GM18508 (cell line): ENCODE data around the gene NEK10.
"Not testable (repeated sequence)": the region's sequence is repeated elsewhere in the genome, so short reads cannot be mapped to it uniquely, and the experiment has no call there.

Experiments
- ATAC-seq: cut with Tn5 transposase; IDR thresholded peaks from one replicate; pipeline ENCODE4 v1.9.1; 2021; ENCODE audit warnings: moderate number of reproducible peaks; ENCODE audit not compliant: insufficient read depth, unreplicated experiment

The NEK10 gene

DNA sequence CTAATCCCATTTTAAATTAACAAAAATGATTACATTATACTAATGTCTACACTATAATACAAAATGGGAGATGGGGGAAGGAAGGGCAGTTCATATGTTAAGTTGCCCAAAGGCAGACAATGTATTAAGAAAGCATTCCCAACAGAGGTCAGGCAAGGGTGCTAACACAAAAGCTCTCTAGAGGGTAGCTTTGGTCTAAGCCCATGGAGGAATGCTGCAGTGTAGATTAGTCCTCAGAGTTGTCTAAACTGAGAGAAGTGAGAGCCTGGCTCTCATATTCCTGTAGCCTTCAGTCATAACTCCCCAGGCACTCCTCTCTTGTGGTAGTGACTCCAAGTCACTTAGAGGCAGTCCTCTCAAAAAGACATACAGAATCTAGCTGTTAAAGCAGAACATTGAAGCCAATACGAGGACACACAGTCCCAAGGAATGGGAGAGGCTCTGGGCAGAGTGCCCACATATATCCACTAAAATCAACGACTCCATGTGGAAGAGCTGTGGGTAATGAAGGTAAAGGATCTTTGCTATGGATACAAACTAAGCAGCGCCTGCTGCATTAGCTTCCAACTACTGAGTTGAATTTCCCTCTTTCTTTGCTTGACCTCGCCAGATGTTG, 14.5 kb downstream of the NEK10 start:
- ATAC-seq, result no peak

DNA sequence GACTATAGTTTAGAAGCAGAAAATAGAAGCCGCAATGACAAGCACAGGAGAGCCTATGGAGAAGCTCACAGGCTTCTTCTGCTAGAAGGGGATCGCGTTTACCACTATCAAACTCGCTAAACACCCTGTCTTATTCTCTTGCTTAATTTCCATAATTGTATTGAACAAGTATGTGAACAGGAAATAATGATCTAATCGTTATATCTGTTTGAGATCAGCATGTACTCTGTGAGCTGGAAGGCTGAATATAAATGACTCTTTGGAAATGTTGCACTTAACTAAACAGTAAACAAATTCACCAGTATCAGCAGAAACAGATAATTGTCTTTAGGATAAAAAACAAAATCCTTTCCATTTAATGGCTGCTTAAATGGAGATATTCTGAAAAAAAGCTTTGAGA, 15.0 kb downstream of the NEK10 start:
- no peak for ATAC-seq

DNA sequence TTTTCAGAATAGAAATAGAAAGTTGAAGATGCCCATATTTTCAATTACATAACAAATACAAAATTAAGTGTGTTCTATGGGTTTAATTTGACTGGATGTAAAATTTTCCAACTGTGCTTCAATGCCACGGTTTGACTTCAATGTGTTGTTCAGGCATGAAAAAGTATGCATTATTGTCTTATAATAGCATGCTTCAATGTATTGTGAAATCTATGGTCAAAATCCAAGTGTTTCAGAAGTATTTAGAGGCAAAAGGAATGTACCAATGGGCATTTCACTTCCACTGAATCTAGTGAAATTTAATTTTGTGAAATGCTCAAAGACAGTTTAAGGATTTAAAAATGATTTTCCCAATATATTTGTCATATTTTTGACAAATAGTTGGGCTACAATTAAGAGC, 16.0 kb downstream of the NEK10 start:
- no peak for ATAC-seq

DNA sequence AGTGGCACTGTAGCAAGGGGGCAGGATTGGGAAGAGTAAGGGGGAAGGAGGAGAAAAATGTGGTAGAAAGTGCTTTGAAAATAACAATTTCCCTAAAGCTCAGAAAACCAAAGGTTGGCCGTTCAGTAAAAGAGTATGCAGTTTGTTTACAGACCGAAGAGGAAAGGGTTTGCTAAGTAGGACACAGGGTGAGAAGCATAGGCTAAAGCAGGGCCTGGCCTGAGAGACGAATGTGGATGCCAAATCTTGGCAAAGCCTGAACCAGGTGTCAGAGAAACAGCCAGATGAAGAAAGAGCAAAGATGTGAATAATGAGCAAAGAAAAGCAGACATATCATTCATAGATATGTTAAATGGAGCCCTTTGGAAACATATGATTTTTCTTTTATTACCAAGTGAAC, 17.1 kb downstream of the NEK10 start:
- ATAC-seq, result no peak

DNA sequence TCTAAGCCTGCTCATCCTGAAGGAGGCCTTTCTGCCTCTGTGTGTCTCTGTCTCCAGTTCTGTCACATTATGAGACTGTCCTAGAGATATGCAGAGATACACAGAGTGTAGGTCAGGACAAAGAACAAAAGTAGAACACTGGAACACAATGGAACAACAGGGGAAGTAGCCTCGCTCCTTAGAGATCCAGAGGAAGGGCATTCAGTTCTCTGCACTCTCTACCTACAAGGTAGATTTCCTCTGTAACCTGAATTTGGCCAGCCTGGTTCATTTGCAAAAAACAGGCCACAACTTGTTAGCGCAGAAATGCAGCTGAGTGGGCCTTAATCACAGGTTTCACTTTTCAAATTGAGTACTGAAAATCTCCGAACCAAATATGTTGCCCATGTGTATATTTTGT, 19.4 kb downstream of the NEK10 start:
- no peak for ATAC-seq

DNA sequence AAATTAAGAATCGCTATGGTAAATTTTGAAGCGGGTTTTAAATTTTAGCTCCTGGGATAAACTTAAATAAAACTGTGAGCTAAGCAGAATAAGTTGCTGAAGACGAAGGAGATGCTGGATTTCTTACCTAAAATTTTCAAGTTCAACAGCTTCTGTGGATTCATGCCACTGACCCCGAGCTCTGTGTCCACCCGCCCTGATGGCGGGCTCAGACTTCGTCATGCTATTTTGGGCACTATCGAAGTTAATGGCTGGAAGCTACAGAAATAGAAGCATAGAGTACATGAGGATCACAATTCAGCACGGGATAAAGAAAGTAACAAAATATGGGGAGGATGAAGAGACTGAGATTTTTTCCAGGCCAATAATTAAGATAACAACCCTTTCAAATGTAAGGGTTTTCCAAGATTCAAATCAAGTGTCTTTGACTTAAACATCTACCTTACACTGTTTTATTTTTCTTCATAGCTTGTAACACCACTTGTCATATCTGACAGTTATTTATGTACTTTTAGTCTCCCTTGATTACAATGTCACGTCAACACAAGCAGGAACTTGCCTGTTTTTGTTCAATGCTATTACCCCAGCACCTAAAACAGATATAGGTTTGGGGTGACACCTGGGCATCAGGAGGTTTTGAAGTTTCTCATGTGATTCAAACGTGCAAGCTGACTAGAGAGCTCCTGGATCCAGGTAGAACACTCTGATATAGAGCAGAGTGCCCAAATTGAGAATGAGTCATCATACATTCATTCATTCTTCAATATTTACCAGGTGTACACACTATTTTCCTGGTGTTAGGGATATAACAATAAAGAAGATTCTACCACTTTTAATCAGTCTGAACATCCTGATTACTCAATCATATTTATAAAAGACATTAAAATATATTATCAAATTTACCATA, 23.0 kb downstream of the NEK10 start:
- no peak for ATAC-seq

DNA sequence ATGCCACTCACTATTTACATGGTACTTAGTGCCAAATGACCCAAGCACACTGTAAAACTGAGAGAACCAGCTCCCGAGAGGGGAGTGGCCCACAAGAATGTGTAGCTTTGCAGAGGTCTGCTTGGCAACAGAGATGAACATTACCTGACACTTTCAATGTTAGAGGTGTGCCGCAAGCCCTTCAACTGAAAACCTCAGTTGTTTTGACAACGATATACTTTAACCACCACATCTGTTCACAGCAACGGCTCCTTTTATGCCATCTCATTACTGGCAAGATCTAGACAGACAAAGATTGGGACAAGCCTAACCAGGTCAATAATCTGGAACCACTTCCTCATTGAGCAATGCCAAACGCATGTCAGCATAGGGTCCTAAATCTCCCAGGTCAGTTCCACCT, 23.7 kb downstream of the NEK10 start:
- no peak for ATAC-seq

DNA sequence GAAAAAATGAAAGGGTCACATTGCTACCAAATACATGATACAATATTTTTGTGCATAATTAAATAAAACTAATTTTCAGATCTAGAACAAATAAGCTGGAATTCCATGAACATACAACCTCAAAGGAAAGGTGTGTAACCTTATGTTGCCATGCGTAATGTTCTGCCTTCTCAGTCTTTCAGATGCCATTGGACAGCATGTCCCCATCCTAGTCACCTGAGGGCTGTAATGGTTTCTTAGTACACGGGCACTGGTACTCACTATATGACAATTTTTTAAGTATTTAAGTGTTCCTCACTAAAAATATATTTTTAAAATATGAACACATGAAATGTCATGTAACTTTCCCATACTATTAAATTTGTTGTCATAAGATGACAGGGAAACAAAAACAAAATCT, 24.1 kb downstream of the NEK10 start:
- no peak for ATAC-seq

DNA sequence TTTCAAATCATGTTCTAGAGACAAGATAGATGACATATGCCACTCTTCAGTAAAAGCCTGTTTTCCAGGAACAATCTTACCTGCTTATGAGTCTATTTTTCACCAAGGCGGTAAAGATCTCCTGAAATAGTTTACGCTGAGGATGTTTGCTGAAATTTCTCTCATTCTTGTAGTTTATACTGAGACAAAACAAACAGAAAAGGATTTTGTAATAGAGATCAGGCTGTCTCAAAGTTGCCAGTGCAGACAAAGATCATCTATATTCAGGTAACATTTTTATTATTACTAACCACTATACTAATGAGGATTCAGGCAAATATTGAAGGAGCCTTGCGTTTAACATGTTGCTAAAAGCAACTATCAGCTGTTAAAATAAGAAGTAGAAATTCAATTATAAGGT, 25.0 kb downstream of the NEK10 start:
- ATAC-seq, result no peak

DNA sequence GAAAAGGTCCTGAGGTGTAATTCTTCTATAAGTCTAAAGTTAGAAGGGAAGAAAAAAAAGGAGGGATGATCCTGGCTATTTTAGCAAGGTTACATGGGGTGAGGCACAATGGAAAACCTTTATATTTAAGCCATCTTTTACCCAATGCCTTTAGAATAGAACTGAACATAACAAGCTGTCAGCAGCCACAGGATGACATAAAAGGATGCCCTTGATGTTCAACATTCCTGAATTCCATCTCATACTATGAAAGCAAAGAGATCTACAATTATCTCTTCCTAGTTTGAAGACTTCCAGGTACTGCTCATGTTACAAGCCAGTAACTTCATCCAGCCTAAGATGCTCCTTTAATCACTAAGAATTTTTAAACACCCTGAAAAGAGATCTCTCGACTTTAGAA, 26.9 kb downstream of the NEK10 start:
- ATAC-seq, result no peak

DNA sequence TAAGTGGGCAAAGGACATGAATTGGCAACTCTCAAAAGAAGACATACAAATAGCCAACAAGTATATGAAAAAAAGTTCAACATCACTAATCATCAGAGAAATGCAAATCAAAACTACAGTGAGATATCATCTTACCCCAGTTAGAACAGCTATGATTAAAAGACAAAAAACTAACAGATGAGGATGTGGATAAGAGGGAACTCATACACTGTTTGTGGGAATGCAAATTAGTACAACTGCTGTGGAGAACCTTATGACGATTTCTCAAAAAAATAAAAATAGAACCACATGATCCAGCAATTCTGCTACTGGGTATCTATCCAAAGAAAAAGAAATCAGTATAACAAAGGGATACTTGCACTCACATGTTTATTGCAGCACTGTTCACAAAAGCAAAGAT, 28.6 kb downstream of the NEK10 start:
- ATAC-seq, result peak; percentile 86

DNA sequence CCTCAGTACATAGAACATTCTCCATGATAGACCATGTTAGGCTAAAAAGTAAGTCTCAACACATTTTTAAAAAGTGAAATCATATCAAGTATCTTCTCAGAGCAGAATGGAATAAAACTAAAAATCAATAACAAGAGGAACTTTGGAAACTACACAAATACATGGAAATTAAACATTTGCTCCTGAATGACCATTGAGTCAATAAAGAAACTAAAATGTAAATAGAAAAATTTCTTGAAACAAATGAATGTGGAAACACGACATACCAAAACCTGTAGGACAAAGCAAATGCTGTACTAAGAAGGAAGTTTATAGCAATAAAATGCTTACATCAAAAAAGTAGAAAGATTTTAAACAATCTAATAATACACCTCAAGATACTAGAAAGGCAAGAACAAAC, 33.6 kb downstream of the NEK10 start:
- ATAC-seq, result no peak

DNA sequence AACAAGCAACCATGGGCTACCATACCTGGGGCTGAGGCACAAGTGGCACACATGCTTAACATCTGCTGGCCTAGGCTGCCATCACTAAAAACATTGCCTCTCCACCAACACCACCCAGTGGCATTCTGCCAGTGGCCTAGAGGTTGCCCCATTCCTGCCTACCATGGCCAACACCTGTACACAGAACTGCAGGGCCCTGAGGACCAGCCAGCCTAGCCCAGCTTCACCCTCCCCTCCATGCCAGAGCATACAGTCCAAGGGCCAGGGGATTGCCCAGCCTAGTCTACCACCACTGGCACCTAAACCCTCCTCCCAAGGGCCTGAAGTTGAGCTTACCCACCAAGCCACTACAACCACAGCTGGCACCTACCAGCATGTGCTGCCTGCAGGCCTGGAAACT, 35.3 kb downstream of the NEK10 start:
- no peak for ATAC-seq

DNA sequence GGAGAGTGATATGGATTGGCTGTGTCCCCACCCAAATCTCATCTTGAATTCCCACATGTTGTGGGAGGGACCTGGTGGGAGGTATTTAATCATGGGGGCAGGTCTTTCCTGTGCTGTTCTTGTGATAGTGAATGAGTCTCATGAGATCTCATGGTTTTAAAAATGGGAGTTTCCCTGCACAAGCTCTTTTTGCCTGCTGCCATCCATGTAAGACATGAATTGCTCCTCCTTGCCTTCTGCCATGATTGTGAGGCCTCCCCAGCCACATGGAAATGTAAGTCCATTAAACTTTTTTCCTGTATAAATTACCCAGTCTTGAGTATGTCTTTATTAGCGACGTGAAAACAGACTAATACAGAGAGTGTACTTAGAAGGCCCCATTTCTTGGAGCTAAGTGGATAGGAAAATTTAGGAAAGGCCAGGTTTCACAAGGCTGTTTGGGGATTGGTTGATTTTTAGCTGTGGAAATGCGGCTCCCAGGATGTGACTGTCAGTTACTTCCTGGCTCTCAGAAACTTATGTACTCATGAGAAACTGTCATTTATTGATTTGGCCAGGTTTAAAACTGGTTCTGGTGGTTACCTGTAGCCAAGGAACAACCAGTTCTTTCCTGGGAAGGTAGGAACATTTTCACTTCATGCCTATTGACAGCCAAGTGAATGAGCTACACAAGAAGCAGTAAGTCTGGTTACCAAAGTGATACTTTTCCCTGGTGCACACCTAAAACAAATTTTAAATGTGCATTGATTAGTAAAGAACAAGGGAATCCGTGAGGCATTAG, 40.0 kb downstream of the NEK10 start:
- ATAC-seq, result not testable (repeated sequence)

DNA sequence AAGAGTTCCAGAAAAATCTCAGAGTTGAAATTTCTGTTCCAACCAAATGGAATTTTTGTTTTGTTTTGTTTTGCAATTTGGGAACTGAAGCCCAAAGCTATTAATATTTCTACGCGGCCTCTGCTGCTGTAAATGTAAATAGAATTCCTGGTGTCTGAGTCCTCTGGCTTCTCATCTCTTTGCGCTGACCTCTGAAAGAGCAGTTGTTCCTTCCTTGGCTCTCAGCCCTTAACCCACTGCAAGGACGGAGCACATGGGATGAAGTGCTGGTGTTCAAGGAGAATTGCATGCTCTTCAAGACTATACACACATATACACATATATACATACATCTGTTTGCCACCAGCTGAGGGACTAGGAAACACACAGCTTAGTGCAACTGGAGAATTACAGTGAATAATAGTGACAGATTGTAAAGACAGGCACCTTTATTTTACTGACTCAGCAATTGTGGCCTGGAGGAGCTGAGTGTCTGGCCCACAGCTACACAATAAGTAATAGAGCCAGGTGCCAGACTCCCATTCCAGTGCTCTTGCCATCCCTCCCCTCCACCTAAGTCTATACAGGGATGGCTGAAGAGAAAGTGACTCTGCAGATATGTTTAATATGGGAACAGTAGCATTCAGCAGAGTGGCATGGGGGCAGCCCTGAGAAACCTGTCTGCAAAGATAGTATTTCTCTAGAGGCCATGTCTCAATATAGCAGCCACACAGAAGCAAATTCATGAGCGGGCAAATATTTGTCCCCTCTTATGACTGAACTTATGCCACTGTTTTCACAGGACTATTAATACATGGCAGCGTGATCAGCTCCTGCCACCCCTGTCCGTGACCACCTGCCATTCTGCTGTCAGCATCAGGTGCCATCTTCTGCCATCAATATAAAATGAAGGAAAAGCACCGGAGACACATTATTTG, 42.3 kb downstream of the NEK10 start:
- ATAC-seq, result no peak

DNA sequence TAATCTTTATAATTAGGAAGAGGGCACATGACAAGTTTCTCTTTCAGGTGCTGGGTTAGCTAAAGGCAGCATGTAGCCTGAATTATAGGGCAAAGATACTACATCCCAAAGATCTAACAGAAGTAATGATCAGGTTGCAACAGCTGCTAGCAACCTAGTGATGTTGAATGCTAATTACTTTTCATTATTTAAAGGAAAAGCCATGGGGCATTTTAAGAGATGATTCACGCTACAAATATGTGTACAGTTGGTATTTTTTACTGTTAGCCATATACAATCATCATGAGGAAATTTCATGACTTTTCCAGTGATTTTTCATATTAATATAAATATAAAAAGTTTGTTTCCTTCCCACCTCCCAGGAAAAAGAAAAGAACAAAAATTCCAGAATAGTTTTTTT, 43.0 kb downstream of the NEK10 start:
- no peak for ATAC-seq

DNA sequence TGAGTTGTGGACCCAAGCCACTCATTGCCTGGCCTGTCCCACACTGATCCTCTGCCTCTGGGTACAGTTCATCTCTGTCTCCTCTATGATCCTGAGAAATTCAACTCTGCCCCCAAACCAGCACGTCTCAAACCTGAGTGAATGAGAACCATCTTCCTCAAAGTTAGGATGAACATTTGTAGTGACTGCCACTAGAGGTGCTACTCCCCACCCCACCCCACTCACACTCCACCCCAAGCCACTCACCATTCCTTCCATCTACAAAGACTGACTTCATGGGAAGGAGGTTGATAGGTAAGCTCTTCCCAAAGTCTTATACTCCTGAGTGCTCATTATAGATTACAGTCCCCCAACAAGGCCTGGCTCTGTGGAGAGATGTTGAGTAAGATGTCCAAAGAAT, 43.8 kb downstream of the NEK10 start:
- no peak for ATAC-seq

DNA sequence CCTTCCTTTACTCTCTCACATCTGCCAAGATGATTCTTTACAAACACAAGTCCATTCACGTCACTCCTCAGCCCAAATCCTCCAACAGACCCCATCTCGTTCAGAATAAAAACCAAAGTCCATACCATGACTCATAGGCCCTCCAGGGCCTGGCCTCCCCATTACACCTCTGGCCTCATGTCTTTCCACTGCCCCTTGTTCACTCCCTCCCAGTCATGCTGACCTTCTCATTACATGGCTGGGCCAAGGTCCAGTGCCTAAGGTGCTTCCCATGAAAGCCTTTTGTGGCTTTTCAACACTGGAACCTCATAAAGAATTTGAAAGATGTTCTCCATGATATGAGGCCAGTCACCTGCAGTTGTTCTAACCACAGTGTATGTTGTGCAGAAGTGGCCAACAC, 44.5 kb downstream of the NEK10 start:
- ATAC-seq, result no peak

DNA sequence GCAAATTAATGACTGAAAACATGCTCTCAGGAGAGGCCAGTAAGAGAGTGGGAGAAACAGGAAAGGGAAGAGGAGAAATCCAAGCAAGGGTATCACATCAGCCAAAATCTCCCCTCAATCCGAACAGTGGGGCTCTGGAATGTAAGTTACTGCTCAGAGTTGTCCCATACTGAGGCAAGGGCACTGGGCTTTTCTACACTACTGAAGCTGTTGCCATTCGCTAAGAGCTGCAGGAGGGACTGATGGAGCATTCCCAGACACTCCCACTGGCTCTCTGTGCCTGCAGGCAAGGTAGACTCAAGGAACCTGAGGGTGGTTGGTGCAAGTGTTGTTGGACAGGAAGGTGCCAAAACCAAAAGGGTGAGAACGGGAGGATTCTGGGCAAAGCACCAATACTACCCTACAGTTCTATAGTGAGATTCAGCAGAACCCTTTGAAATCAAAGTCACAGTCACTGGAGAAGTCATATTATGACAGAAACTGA, 46.1 kb downstream of the NEK10 start:
- ATAC-seq, result no peak

DNA sequence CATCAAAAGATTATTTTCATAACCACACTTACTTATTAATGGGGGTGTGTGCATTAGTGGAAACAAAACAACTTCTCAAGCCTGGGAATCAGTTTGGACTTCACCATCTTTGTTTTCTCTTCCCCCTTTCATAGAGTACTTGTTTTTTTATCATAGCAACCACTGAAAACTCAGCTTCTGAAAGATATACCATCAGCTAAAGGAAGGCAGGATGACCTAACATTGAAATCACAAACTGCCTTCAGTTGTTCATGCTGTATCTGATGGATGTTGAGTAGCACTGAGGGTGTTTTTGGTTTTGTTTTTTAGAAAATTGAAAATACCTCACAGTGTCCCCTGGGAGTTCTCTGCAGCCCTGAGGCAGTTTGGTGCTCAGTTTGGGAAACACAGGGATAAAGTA, 46.5 kb downstream of the NEK10 start:
- no peak for ATAC-seq
